ENCODE data around the gene CRISP1.

DNA sequence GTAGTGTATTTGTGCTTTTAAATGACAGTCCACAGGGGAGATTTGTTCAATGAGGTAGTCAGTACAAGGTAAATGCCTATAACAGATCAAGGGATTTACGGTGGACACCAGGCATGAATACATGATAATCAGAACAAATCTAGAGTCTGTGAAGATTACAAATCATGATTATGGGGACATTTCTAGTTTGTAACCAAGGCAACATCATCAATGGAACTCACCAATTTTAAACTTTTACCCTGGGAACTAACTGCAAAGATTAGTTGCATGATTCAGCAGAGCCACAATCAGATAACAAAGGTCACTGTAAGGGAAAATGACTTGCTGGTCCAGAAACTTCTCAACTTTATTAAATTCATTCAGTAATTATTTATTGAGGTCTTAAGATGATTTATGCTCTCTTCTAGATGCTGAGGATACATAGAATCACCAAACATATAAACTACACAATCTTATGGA, at the start of gene CRISP1:
- no peak for TF ChIP-seq GATA3 (IDR thresholded peaks at IDR 0.05; ENCODE audit: low read depth, low read length)
- no peak for TF ChIP-seq GATA2 (IDR thresholded peaks at IDR 0.05; ENCODE audit: low read depth, low read length)

All from SH-SY5Y (cell line).